Activated CD4-positive, alpha-beta T cell treated with anti-CD3 and anti-CD28 coated beads, Interleukin-2, amount 50 U/mL, for 16 hours (primary cell): ENCODE data around the gene KRTAP6-1.

ENCODE experiments used
- DNase-seq: peaks from one replicate; pipeline ENCODE4 v3.0.0-alpha.2; 2020

KRTAP6-1 gene, protein sequence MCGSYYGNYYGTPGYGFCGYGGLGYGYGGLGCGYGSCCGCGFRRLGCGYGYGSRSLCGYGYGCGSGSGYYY

DNA sequence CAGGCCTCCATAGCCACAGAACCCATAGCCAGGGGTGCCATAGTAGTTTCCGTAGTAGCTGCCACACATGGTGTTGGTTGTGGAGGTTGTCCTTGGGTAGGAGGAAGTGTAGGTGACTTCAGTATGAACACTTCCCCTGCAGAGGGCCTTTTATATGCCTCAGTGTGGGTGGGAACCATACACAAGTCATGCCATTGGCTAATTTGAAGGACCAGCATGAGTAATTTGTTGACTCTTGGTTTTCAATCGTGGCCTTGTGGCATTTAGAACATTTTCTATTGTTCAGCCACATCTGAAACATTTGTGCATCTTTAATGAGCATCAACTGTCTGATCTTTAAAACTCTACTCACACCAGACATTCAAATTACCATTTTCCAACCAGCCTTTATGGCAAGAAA is at the start of gene KRTAP6-1:
Gene KRTAP6-1 (minus strand): TSS at position 95 of the 400 bp plus-strand sequence. CDS start 26 bp downstream, at position 69.
- DNase-seq, result peak; percentile 2

DNA sequence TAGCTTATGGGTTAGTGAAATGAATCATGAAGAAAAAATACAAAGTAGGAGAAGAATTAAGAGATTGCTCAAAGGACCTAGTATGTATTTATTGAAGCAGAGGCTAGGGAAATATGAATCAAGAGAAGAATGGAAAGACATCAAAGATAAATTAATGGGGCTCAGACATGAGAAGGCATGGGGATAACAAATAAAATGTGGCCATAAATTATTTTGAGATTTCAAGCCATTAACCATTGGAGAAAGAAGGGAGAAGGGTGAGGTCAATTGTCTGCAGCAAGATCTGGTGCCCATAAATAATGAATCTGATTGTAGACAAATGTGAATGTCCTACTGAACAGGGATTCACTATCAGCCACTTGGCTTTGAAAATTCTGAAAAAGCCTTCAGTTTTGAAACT is 39.2 kb upstream of the KRTAP6-1 start:
- no peak for DNase-seq

DNA sequence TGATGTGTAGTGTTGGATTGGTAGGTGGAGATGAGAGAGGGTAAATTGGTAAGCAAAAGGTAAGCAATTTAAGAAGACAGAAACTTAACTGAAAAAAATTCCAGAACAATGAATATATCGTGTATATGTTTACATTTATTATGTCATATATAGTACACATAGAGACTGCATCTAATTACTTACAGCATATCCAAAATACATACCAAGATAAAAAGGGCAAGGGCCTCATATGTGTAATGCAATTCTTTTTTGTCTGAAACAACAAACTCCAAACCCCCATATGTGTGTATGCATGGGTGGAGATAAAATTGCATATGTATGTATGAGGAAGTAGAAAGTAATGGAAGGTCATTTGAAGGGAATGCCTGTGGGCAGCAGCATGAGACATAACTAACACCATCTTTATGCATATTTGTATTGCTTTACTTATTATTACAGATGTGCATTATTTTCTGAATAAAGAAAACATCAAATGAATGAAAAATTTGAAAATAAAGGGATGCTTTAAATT is 33.2 kb upstream of the KRTAP6-1 start:
- no peak for DNase-seq

DNA sequence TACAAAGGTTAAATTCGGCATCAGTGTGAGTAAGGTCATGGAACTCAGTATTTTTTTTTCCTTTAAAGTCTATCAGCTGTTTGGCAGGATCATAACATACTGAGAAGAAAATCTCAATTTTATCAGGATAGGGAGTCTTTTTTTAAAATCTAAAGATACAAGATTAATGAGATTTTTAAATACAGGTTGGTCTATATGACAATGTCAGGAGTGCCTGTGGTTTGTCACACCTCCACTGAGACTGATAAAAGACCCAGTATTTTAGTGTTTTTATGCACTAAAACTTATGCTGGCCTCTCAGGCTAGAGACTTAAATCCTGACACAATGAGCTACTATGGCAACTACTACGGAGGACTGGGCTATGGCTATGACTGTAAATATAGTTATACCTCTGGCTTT is 28.8 kb upstream of the KRTAP6-1 start, which contains the start of gene KRTAP20-3:
Gene KRTAP20-3 (plus strand): TSS at position 301 of the 400 bp plus-strand sequence.
- no peak for DNase-seq

DNA sequence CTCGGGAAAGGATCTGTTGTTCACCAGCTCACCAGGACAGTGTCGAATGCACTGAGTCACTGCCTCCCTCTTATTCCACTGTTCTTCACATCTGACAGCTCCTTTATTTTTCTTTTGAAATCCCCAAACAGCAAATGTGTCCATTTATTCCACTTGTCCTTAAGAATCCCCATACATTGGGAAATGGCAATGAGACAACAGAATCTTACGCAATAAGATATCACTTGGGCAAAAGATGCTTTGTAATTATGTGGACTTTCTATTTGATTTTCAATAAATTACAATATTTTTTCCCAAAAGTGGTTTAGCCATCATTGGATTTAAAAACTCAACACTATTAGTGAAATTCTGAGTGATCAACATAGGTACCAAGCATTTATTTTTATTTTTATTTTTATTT is 25.0 kb upstream of the KRTAP6-1 start:
- no peak for DNase-seq

DNA sequence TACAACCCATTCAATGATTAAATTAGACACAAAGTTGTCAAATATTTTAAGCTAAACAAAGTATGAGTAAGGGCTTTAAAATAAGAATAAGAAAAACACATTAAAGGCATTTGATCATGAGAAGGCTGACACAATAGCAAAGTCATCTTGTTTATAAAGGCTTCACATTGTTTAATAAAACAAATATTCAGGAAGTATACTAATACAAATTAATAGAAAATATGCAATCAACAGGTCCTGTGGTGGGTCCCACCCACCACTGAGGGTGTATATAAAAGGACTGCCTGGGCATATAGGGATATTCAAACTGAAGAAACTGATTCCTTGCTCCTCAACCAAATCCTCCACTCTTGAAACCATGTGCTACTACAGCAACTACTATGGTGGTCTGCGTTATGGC is 21.2 kb upstream of the KRTAP6-1 start, which contains the start of gene KRTAP20-2:
Gene KRTAP20-2 (plus strand): TSS at position 301 of the 400 bp plus-strand sequence. CDS start 58 bp downstream, at position 359.
- DNase-seq, result no peak

DNA sequence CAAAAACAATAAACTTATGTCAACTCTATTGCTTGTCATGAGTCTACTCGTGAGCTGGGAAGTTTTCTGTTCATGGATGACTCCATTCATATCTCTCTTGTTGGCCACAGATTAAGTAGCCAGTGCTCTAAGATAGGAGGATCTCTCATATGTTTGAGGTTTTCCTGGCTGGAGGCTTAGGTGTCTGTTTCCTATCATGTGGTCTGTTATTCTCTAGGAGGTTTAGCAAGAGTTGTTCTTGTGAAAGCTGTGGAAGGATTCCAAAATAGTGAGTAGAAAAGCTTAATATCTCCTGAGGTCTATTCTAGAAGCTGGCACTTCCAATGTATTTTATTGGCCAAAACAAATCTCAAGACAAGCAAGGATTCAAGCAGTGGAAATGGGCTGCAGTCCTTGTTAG is 15.5 kb upstream of the KRTAP6-1 start:
- no peak for DNase-seq

DNA sequence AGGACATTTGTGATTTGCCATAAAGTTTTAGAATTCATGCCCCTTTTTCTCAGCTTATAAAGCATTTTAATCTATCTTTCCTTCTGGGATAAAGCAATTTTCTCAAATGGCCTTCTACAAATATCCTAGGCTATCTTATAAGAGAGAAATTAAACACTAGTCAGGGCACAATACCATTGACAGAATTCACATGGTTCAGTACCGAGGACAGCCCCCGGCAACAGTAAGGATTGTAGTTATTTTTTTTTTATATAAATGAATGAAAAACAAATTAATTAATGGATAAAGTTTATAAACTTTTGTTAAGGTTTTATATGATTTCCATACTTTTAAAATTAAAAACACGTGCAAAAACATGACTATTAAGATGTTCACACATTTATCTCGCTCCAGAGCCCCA is 14.4 kb upstream of the KRTAP6-1 start:
- no peak for DNase-seq

DNA sequence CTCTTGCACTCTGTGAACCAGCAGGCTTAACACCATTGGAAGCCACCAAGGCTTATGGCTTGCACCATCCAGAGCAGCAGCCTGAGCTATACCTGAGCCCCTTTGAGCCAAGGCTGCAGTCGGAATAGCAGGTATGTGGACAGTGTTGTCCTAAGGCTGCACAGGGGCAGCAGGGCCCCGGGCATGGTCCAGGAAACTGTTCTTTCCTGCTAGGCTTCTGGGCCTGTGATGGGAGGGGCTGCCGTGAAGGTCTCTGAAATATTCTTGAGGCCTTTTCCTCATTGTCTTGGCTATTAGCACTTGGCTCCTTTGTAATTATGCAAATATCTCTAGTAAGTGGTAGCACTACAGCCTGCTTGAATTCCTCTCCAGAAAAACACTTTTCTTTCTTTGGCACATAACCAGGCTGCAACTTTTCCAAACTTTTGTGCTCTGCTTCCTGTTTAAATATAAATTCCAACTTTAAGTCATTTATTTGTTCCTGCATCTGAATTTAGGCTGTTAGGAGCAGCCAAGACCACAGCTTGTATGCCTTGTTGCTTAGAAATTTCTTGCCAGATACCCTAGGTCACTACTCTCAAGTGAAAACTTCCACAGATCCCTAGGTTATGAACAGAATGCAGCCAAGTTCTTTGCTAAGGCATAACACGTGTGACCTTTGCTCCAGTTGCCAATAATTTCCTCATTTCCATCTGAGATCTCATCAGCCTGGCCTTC is 11.9 kb upstream of the KRTAP6-1 start:
- DNase-seq, result no peak

DNA sequence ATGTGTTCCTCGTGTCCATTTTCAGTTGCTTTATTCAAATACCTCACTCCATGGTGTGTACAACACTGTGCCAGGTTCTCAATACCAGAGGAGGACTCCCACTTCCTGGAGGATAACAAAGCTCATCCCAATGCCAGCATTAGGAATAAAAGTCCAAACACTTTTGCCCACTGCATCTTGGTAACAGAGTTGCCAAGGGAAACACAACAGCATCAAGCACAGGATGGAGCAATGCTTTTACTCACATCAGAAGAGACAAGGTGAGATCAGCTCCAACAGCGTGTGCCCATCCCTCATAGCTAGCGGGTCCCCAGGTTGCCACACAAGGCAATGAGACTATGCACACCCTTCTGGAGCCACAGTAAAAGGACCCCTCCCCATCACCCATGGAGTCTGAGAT is 9.6 kb upstream of the KRTAP6-1 start:
- no peak for DNase-seq

DNA sequence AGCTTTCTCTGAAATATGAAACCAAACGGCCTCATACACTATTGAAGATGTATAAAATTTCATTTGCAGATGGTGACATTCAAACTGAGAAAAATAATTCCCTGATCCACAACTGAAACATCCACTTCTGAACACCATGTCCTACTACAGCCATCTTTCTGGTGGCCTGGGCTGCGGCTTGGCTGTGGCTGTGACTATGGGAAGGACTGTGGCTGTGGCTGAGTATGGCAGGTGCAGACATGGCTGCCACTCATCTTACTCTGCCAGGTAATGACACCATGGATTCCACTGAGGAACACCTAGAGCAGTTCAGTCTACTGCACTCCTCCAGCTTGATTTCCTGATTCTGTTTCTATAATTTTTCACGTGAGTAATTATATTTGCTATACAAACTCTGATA is 6.8 kb upstream of the KRTAP6-1 start, which contains the start of gene KRTAP20-4:
Gene KRTAP20-4 (plus strand): TSS at position 106 of the 400 bp plus-strand sequence.
- DNase-seq, result no peak

DNA sequence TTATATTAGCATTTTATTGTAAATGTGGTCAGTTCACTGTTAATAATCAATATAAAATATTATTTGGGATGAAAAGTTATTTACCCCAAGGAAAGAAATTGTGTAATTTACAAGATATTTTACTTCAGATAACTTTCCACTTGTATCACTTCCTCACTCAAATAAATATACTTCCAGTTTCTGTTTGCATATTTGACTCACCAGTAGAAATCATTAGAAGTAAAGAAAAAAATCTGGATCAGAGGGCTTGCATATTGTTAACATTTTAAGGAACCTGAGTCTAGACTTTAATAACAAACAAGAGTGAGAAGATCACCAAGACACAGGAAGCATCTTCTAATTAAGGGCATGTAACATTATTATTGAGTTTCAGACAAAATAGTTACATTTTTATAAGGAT is 6.3 kb upstream of the KRTAP6-1 start:
- no peak for DNase-seq

DNA sequence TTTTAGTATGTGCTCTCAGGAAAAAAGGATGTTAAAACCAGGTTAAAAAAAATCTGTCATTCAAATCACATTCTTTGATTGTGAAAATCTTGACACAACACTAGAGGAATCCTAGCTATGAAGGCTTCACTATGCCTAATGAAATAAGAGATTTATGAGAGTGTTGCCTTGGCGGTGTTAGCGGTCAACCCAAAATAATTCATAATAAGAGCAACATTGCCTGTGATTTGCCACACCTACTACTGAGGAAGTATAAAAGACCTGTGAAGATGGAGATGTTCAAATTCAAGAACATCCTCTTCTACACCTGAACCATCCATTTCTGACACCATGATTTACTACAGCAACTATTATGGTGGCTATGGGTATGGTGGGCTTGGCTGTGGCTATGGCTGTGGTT is 2.4 kb upstream of the KRTAP6-1 start, which contains the start of gene KRTAP20-1:
Gene KRTAP20-1 (plus strand): TSS at position 301 of the 400 bp plus-strand sequence. CDS start 30 bp downstream, at position 331.
- no peak for DNase-seq

DNA sequence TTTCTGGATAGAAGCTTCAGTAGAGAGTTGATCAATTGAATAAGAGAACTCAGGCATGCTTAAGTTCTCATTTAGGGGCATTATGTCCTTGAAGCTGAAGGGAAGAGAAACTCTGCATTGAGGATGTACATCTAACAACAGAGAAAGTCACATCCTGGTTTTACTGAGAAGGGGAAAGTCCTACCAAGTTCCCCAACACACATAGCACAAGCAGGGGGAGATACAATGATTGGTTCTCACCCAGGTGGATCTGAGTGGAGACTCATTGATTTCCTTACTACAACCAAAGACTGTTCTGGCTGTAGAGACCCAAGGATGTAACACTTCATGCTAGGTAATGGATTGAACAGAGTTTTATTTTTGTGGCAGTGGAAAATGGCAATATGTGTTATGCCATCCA is 1.5 kb upstream of the KRTAP6-1 start:
- DNase-seq, result no peak

DNA sequence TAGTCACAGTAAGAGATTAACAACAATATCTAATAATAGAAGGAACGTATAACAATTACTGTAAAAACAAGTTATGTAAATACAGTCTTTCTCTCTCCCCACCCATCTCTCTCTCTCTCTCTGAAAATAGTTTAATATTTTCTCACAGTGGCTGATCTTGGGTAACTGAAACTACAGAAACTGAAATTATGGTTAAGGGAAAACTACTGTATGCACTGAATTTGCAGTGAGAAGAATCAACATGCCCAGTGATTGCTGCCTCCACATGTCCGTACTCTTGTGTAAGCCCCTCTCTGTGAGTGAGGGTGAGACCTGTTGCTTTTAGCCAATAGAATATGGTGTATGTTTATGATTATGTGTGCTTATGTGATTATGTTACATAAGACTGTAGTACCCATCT is 1.6 kb downstream of the KRTAP6-1 start:
- DNase-seq, result no peak

DNA sequence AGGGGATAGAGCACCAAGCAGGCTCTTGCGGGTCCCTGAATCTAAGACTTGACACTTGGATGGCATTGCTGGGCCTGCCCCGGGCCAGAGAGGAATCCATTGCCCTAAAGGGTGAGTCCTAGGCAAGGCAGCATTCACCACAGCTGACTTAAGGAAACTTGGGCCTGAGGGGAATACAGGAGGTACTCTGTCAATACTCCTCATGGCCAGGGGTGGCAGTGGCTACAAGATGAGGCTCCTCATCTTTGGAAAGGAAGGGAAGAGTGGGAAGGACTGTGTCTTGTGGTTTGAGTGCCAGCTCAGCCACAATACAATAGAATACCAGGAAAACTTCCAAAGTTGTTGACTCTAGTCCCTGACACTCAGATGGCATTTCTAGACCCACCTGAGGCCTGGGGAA is 7.8 kb downstream of the KRTAP6-1 start:
- no peak for DNase-seq

DNA sequence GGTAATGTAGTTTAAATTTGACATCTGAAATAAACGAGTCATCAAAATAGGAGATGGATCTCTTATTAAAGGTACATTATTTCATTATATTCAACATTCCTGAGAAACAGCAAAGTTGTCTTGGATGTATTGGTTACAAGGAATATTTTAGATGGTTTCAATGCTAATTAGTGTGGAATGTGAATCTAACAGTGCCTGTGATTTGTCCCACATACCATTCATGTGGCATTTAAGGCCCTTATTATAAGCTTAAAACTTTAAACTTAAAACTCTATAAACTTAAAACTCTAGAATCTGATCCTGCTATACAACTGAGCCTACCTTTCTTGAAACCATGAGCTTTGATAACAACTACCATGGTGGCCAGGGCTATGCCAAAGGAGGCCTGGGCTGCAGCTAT is 12.9 kb downstream of the KRTAP6-1 start, which contains the start of gene KRTAP22-1:
Gene KRTAP22-1 (plus strand): TSS at position 301 of the 400 bp plus-strand sequence.
- no peak for DNase-seq

DNA sequence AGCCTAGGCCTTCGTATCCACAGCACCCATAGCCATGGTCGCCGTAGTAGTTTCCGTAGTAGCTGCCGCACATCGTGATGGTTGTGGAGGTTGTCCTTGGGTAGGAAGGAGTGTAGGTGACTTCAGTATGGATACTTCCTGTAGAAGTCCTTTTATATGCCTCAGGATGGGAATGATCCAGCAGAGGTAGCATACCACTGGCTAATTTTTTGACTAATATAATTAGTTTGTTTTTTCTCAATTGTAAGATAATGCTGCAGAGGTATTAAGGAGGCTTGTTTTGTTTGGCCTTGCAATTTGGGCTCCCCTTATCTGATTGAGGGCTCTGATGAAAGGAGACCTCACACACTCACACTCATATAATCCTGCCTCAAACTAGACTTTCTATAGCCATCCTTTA is 14.9 kb downstream of the KRTAP6-1 start, which contains the start of gene KRTAP6-2:
Gene KRTAP6-2 (minus strand): TSS at position 101 of the 400 bp plus-strand sequence. CDS start 28 bp downstream, at position 73.
- DNase-seq, result no peak

DNA sequence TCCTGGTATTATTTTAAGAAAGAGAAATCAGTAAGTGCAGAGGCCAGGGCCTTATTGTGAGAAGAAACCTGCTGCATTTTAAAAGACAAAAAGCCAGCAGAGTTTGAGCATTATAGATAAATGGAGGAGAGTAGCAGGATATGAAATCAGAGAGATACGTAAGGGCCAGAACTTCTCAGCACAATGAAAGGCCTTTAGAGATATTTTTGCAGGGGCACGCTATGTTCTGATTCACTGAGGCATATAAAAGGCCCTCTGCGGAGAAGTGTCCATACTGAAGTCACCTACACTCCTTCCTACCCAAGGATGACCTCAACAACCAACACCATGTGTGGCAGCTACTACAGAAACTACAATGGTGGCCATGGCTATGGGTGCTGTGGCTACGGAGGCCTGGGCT is 21.6 kb downstream of the KRTAP6-1 start, which contains the start of gene KRTAP6-3:
Gene KRTAP6-3 (plus strand): TSS at position 301 of the 400 bp plus-strand sequence. CDS start 6 bp downstream, at position 307.
- DNase-seq, result no peak

DNA sequence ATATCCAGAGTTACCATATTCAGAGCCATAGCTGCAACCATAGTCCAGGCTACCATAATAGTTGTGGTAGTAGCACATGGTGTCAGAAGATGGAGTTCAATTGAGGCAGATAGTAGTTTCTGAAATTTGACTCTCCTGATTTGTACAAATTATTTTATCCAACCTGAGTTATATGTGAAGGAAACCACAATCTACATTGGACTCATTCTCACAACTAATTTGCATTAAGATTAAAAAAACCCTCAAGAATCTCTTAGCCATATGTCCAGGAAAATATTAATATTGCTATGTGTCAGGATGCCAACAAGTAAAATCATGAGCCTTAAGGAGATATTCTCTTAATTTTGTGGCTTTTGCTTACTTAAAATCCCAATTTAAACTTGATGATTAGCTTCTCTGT is 23.4 kb downstream of the KRTAP6-1 start, which contains the start of gene KRTAP22-2:
Gene KRTAP22-2 (minus strand): TSS at position 101 of the 400 bp plus-strand sequence.
- no peak for DNase-seq

DNA sequence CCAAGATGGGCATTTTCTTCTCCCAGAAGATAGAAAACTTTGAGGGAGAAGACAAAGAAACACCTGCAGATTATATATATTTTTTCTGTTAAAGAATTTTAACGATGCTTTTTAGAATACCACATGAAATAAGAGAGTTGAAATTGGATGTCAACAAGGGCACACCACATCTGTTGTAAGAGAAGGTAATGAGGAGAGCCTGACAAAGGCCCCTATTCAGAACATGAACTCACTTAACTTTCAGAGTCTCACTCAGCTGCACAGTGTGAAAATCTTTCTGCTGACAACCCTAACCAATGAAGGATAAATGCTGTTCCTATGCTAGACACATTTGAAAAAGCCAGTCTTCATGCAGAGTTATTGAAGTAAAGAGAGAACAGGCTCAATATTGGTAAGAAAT is 30.9 kb downstream of the KRTAP6-1 start:
- DNase-seq, result no peak

DNA sequence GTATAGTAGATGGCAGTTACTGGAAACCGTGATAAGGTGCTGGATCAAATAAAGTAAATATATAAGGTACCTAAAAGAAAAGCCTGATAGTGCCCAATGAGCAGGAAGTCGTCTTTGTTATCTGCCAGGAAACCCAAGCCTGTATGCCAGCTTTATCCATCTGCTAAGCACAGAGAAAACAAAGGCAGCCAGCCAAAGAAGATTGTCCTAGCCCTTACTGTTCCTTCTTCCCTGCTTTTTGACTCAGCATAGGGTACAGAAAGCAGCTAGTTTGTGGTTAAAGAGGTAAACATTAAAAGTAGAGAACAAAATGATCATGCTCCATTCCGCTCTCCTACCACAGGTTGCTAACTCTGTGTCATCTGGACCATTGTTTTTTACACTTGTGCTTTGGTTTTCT is 33.6 kb downstream of the KRTAP6-1 start:
- DNase-seq, result no peak

DNA sequence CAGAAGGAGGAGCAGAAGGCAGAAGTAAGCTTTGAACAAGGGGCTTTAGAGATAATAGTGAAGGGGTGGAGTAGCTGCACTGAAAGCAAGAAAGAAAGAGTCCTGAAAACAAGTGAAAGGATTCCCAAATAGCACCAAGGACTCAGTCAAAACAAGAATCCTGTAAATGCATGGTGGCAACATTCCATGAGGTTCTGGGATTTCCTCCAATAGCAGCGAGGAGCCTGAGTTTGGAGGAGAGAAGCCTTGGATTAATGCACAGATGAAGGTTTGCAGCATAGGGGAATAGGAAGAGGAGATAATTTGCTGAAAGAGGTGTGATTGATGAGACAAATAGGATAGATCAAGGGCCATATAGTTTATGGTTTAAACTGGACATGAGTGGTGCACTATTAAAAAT is 34.4 kb downstream of the KRTAP6-1 start:
- DNase-seq, result no peak

DNA sequence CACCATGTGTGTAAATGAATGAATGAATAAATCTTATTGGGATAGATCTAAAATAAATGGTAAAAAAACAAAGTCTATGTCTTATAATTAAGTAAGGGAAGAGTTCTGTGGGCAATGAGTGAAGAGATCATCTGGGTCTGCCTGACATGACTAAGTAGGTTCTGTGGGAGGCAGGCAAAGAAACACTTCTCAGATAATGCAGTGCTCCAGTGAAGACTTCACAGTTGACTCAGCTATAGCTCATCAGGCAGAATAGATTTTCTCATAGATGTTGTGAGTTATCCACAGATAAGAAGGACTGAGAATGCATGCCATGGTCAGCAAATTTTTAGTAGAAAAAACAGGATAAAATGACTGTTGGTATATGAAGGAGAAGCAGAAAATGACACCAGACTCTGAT is 36.0 kb downstream of the KRTAP6-1 start:
- no peak for DNase-seq
